ENCODE results near the gene OFD1.
A peak's percentile ranks its signal among the peaks of the same experiment; 100 is the strongest.

The OFD1 gene

DNA sequence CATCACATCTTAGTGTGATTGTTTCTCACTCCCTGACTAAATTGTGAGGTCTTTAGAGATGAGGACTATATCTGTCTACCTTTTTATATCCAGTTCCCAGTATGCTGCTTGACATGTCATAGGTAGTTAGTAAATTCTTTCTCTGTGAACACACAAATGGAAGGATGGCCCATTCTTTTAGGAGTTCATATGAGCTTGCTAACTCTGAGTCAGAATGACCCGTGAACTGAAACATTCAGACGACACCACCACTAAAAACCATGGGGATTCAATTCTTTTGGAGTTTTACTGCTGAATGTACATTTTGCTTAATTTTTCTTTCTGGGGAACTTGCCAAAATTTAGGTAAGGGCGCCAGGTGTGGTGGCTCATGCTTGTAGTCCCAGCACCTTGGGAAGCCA is 13.9 kb downstream of the OFD1 start:
- Histone ChIP-seq H3K4me3 (IDR thresholded peaks at IDR 0.05; ENCODE audit: insufficient read depth, low read depth, low read length) (no peak overlapping the region), H3K27ac (no peak overlapping the region)

DNA sequence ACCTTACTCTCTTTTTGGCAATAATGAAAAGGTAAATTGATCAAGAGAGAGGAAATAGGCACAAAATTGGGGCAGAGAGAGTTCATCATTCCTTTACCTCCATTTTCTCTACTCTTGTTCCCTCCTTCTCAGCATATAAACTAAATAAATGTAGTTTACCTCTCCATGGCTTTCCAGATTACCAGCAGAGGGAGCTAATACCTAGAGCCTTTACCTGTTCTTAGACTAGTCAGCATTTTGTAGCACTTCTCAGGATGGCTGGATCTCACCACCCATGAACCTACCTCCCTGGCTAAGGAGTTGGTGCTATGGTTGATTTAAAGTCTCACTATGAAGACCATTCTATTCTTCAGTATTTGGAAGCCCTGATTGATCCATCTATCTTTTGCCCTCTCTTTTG is 15.7 kb downstream of the OFD1 start:
- Histone ChIP-seq H3K27ac (peak overlapping the region; percentile 21; the same call in 1 of the 2 replicates), H3K4me2 (peak overlapping the region; percentile 27; the same call in 1 of the 2 replicates), H3K27me3 (ENCODE audit: insufficient read depth, low read depth) (no peaks in the 10 kb centered on the region), H4K20me1 (ENCODE audit: insufficient read depth) (no peaks in the 10 kb centered on the region), H3K9ac (no peak overlapping the region), H3K79me2 (ENCODE audit: insufficient read depth, low read depth) (no peaks in the 10 kb centered on the region), H3K4me3 (IDR thresholded peaks at IDR 0.05; ENCODE audit: insufficient read depth, low read depth, low read length) (no peak overlapping the region), H3K36me3 (ENCODE audit: insufficient read depth) (no peaks in the 10 kb centered on the region), H2AFZ (ENCODE audit: low read depth) (no peak overlapping the region), H3K4me1 (ENCODE audit: low read depth, poor library complexity, severe bottlenecking) (peaks cover 47% of the 10 kb centered on the region)
- TF ChIP-seq, protein P1, sequence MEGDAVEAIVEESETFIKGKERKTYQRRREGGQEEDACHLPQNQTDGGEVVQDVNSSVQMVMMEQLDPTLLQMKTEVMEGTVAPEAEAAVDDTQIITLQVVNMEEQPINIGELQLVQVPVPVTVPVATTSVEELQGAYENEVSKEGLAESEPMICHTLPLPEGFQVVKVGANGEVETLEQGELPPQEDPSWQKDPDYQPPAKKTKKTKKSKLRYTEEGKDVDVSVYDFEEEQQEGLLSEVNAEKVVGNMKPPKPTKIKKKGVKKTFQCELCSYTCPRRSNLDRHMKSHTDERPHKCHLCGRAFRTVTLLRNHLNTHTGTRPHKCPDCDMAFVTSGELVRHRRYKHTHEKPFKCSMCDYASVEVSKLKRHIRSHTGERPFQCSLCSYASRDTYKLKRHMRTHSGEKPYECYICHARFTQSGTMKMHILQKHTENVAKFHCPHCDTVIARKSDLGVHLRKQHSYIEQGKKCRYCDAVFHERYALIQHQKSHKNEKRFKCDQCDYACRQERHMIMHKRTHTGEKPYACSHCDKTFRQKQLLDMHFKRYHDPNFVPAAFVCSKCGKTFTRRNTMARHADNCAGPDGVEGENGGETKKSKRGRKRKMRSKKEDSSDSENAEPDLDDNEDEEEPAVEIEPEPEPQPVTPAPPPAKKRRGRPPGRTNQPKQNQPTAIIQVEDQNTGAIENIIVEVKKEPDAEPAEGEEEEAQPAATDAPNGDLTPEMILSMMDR (conservative IDR thresholded peaks at IDR 0.05; ENCODE audit: low read depth, low read length), result peak; percentile 66

More for the DNA sequence above, 13.9 kb downstream of the OFD1 start:
- no peak overlapping the region for H2AFZ ChIP-seq (ENCODE audit: low read depth)
- H3K36me3 ChIP-seq (ENCODE audit: insufficient read depth), result no peaks in the 10 kb centered on the region
- TF ChIP-seq, protein P1 (conservative IDR thresholded peaks at IDR 0.05; ENCODE audit: low read depth, low read length), result no peak
- H3K79me2 ChIP-seq (ENCODE audit: insufficient read depth, low read depth), result no peaks in the 10 kb centered on the region
- no peak overlapping the region for H3K9ac ChIP-seq
- H3K4me2 ChIP-seq, result no peak overlapping the region
- no peaks in the 10 kb centered on the region for H4K20me1 ChIP-seq (ENCODE audit: insufficient read depth)
- H3K27me3 ChIP-seq (ENCODE audit: insufficient read depth, low read depth), result no peaks in the 10 kb centered on the region
- H3K4me1 ChIP-seq (ENCODE audit: low read depth, poor library complexity, severe bottlenecking), result peaks cover 59% of the 10 kb centered on the region

DNA sequence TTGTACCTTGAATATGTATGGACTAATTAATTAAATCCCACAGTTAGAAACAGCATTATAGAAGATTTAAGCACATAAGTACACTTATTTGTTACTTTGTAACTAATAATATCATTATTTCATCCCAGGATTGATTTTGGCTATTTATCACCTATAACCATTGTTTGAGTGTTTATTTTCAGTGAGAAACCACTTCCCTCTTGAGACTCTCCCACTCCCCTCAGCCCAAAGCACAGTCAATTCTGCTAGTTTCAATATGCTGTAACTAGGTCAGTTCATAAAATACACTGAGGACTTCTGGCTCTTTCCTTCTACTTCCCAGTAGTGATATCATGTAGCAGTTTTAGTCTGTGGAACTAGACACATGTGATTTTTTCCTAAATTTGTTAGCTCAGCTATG is 16.3 kb downstream of the OFD1 start:
- no peaks in the 10 kb centered on the region for H3K79me2 ChIP-seq (ENCODE audit: insufficient read depth, low read depth)
- H2AFZ ChIP-seq (ENCODE audit: low read depth), result no peak overlapping the region
- peak overlapping the region; percentile 21; the same call in 1 of the 2 replicates for H3K27ac ChIP-seq
- peak overlapping the region; percentile 27 for H3K4me2 ChIP-seq
- H4K20me1 ChIP-seq (ENCODE audit: insufficient read depth), result no peaks in the 10 kb centered on the region
- no peak overlapping the region for H3K4me3 ChIP-seq (IDR thresholded peaks at IDR 0.05; ENCODE audit: insufficient read depth, low read depth, low read length)
- no peak overlapping the region for H3K9ac ChIP-seq
- TF ChIP-seq, protein P1 (conservative IDR thresholded peaks at IDR 0.05; ENCODE audit: low read depth, low read length), result no peak
- H3K27me3 ChIP-seq (ENCODE audit: insufficient read depth, low read depth), result no peaks in the 10 kb centered on the region
- no peaks in the 10 kb centered on the region for H3K36me3 ChIP-seq (ENCODE audit: insufficient read depth)
- H3K4me1 ChIP-seq (ENCODE audit: low read depth, poor library complexity, severe bottlenecking), result peaks cover 47% of the 10 kb centered on the region

- H3K4me2 ChIP-seq, result no peak overlapping the region
Observed at GRCh38 chrX:13752141-13752540, 17.6 kb downstream of the OFD1 start.

More at GRCh38 chrX:13752141-13752540, 17.6 kb downstream of the OFD1 start:
- Histone ChIP-seq H4K20me1 (ENCODE audit: insufficient read depth) (no peaks in the 10 kb centered on the region), H3K36me3 (ENCODE audit: insufficient read depth) (no peaks in the 10 kb centered on the region), H3K4me1 (ENCODE audit: low read depth, poor library complexity, severe bottlenecking) (peaks cover 43% of the 10 kb centered on the region), H2AFZ (ENCODE audit: low read depth) (no peak overlapping the region), H3K27ac (no peak overlapping the region), H3K79me2 (ENCODE audit: insufficient read depth, low read depth) (no peaks in the 10 kb centered on the region), H3K27me3 (ENCODE audit: insufficient read depth, low read depth) (no peaks in the 10 kb centered on the region), H3K4me3 (IDR thresholded peaks at IDR 0.05; ENCODE audit: insufficient read depth, low read depth, low read length) (no peak overlapping the region), H3K9ac (no peak overlapping the region)
- TF ChIP-seq, protein P1 (conservative IDR thresholded peaks at IDR 0.05; ENCODE audit: low read depth, low read length), result no peak

All from KMS-11 (cell line).